Esophagus squamous epithelium (tissue), 4 donors: ENCODE measurements around the gene TMOD1.

Experiments used
- POLR2A ChIP-seq, 4 donors: fragments of 450-650 bp; IDR thresholded peaks; one replicate each; pipeline ENCODE4 v1.6.1; 2017; ENCODE audit warnings: antibody characterized with exemption in 4 of 4, mild to moderate bottlenecking in 4 of 4, moderate library complexity in 3 of 4
- TF ChIP-seq, protein P1 (sequence below), 6 experiments: fragments of 450-650 bp in 4 of 6; fragments of 200-600 bp in 2 of 6; sonication (generic) in 2 of 6; IDR thresholded peaks; one replicate each; pipeline ENCODE4 v1.5.1; 2016 to 2019; ENCODE audit warnings: antibody characterized with exemption in 6 of 6, mild to moderate bottlenecking in 4 of 6, moderate library complexity in 4 of 6

DNA sequence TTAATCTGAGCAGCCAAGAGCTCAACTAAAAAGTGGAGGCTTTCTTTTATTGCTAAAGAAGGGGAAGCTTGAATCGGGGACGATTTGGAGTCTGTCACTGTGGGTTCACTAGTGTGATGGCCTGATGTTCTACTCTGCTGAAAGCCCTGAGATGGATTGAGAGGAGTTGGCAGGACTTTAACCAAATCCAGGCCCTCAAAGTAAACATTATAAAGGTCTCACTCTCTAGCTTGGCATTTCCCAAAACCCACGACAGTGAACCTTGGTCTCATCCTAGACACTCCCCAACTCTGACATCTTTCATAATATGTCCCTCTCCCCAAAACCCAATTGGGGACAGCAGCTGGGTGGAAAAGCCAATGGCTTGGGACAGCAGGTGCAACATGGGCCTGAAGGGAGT lies 32.7 kb downstream of the TMOD1 start:
- TF ChIP-seq POLR2A (IDR thresholded peaks at IDR 0.05) = no peak
- TF ChIP-seq, protein P1, sequence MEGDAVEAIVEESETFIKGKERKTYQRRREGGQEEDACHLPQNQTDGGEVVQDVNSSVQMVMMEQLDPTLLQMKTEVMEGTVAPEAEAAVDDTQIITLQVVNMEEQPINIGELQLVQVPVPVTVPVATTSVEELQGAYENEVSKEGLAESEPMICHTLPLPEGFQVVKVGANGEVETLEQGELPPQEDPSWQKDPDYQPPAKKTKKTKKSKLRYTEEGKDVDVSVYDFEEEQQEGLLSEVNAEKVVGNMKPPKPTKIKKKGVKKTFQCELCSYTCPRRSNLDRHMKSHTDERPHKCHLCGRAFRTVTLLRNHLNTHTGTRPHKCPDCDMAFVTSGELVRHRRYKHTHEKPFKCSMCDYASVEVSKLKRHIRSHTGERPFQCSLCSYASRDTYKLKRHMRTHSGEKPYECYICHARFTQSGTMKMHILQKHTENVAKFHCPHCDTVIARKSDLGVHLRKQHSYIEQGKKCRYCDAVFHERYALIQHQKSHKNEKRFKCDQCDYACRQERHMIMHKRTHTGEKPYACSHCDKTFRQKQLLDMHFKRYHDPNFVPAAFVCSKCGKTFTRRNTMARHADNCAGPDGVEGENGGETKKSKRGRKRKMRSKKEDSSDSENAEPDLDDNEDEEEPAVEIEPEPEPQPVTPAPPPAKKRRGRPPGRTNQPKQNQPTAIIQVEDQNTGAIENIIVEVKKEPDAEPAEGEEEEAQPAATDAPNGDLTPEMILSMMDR (IDR thresholded peaks at IDR 0.05) = no peak
